ENCODE measurements around the gene FXYD6.

FXYD6 gene

DNA sequence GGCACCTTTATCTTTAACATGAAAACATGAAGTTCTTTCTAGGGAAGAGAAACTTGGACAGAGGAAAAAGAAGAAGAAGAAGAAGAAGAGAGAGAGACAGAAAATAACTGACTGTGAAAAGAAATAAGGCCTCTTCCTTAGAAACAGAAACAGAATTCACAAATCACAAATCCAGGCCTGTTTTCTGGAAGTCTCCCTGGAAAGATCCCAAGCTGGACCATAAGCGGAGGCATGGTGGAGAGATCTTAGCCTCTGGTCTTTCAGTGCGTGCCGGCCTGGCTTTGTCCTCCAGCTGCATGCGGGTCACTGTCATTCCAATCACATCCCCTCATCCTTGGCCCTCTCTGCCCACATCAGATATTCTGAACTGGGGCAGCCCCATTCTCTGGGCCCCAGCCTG lies 6.9 kb downstream of the FXYD6 start:
- TF ChIP-seq, protein P1, sequence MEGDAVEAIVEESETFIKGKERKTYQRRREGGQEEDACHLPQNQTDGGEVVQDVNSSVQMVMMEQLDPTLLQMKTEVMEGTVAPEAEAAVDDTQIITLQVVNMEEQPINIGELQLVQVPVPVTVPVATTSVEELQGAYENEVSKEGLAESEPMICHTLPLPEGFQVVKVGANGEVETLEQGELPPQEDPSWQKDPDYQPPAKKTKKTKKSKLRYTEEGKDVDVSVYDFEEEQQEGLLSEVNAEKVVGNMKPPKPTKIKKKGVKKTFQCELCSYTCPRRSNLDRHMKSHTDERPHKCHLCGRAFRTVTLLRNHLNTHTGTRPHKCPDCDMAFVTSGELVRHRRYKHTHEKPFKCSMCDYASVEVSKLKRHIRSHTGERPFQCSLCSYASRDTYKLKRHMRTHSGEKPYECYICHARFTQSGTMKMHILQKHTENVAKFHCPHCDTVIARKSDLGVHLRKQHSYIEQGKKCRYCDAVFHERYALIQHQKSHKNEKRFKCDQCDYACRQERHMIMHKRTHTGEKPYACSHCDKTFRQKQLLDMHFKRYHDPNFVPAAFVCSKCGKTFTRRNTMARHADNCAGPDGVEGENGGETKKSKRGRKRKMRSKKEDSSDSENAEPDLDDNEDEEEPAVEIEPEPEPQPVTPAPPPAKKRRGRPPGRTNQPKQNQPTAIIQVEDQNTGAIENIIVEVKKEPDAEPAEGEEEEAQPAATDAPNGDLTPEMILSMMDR (IDR thresholded peaks at IDR 0.05) = no peak

GRCh38 chr11:117868815-117869561 lies 7.5 kb downstream of the FXYD6 start:
- TF ChIP-seq, protein P1 (IDR thresholded peaks at IDR 0.05) = no peak

DNA sequence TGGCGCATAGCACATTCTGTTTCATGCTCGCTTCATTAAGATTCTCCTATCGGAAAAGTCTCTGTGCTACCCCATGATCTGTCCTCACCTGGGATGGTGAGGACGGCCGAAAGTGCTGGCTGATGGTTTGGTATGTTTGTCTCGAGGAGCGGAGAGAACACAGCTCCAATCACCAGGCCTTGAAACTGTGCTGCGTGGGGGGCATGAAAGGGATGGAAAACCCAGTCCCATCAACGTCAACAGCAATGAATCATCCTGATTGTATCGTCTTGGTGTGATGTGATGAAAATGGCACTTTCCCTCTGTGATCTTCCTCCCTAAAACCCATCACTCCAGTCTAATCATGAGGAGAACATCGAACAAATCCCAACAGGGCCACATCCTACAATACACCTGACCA lies 8.4 kb downstream of the FXYD6 start:
- TF ChIP-seq, protein P1 (IDR thresholded peaks at IDR 0.05) = no peak

DNA sequence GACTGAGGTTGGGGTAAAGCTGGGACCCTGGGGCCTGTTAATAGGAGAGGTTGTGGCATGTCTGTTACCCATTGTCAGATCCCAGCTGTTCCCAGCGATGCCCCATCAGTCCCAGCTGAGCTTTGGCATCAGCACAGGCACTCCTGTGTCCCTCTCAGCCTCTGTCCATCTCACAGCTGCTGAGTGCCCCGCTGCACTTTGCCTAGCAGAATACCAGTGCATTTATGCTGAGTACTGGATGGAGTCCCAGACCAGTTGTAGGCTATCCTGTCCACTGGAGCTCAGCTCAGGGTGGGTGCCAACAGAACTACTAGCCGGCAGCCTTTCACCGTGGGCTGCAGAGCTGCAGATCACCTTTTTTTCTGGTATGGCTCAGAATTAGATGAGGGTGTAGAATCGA lies 9.9 kb downstream of the FXYD6 start:
- TF ChIP-seq, protein P1 (IDR thresholded peaks at IDR 0.05) = no peak

GRCh38 chr11:117863383-117863782 lies 13.1 kb downstream of the FXYD6 start:
- TF ChIP-seq, protein P1 (IDR thresholded peaks at IDR 0.05) = no peak

DNA sequence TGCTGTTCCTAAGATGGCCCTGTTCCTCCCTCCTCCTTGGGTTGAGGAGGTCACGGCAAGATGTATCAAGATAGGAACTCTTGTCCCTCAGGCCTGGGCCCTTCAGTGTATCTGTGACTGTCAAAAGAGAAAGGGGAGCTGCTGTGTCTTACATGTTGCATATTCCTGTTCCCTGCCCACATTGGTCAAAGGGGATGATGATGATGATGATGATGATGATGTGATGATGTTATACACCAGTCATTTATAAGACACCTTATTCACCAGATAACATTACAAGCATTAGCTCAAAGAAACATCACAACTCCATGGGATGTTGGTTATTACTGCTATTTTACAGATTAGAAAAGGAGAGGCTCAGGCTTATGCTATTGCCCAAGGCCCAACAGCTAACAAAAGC lies 13.7 kb downstream of the FXYD6 start:
- TF ChIP-seq, protein P1 (IDR thresholded peaks at IDR 0.05) = no peak

GRCh38 chr11:117862019-117862725 lies 14.3 kb downstream of the FXYD6 start:
- TF ChIP-seq, protein P1 (IDR thresholded peaks at IDR 0.05) = no peak

Measured in LNCAP (cell line).